Stimulated activated CD8-positive, alpha-beta memory T cell treated with anti-CD3 and anti-CD28 coated beads, Interleukin-4, amount 100 ng/mL, for 1 hour (primary cell): ENCODE results near the gene CLECL1.
"Not testable (repeated sequence)": the region's sequence is repeated elsewhere in the genome, so short reads cannot be mapped to it uniquely, and the experiment has no call there.

ENCODE experiments used
- DNase-seq, 2 donors: peaks; one replicate each; pipeline ENCODE4 v3.0.0-alpha.2; 2020; ENCODE audit warnings: low read depth in 2 of 2, low spot score in 1 of 2

Gene CLECL1

DNA sequence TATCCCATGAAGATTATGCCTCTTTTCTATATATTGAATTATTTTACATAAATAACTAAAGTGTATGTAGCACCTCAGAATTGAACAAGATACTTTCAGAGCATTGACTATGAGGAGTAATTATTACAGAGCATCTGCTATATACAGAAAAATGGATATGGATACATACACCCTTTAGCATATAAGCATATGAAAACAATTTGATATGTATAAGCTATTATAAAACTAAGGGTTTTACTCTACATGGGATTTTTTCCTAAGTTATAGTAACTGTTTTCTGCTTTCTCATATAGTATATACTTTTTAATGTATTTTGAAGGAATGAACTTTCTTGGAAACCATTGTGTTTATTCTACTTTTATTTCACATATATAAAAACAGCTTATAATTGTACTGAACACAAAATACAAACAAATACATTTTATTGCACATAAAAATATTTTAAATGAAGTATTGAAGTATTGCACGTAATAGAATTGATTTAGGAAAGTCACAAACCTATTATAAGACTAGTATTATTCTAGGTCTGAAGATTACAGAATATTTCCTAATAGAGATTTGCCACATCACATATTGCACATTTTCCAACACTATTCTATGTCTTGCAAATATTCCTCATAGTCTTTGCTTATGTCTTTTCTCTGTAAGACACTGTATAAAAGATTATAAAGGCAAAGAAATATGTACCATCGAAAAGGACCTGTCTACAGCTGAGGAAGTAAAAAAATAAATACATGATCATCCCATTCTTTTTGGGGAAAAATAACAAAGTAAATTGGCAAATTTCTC is 19.4 kb upstream of the CLECL1 start:
- no peak for DNase-seq

- peak in 1 of 2 donors; percentile 52 for DNase-seq
Measured at GRCh38 chr12:9751204-9752144, 18.6 kb upstream of the CLECL1 start.

DNA sequence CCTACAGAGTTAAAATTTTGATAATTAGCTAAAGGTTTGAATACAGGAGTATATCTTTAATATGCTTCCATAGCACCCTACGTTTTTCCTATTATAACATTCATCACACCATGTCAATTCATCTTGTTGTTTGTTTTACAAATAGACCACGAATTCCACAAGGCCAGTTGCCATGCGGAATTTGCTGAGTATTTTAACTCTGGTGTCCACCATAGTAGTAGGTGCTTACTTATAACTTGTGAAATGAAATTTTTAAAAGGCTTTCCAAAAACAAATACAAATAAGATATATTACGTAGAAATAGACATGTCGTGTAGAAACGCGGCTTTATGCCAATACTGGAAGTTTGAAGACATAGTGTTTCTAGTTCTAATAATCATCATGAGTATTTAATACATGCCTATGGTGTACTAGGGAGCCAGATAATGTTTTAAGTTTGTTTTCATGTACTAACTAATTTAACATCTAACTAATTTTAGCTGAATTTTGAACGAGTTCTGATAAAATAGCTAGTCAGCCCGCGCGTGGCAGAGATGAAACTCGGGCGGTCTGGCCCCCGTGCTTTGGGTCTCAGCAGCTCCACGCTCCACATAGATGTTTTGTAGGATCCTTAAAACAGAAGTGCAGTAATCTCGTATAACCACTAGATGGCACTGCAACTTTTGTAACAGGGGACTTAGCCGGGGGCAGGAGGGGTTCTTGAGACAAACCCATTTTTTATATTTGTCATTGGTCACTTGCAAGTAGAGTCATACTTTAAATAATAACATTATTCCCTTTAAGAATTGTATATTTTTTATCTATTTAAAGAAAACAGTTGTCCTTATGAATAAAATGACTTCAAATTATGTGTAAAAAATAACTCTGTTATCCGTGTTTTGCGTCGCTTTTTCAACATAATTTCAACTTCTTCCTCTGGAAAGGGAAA is 17.6 kb upstream of the CLECL1 start:
- peak in 1 of 2 donors; percentile 54 for DNase-seq

- no peak for DNase-seq
Measured at GRCh38 chr12:9749640-9750039, 16.7 kb upstream of the CLECL1 start.

DNA sequence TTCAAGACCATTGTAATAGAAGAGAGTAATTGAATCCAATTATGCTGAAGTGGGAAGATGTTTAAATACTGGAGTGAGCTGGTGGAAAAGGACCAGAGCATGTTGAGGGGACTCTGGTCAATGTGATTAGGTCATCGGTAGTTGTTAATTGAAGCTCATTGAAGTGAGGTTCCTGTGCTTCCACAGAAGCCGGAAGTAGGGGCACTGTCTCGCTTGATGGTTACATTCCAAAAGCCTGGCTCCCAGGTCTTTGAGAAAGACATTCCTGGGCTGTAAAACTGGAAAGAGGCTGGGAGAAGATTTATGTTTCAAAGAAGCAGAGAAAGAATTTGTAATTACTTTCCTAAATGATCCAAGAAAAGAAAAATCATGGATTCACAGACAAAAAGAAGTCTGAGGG is 12.3 kb upstream of the CLECL1 start:
- DNase-seq: no peak

DNA sequence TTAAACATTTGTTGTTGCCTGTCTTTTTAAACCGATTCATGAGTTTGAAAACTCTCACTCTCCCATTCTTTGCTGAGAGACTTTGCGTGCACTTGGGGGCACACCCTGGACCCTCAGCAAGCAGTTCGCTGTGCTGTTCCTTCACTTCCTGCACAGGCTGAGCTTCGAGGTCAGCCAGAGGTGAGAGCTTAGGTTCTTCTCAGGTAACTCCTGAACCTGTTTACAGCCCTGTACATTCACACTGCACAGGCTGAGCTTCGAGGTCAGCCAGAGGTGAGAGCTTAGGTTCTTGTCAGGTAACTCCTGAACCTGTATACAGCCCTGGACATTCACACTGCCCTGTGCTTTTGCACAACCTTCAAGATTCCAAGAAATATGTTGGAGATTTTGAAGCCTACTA is 9.8 kb upstream of the CLECL1 start:
- no peak for DNase-seq

- DNase-seq: peak in 1 of 2 donors; percentile 49
Measured at GRCh38 chr12:9741726-9742125, 8.8 kb upstream of the CLECL1 start.

- DNase-seq: no peak
Measured at GRCh38 chr12:9740106-9740750, 7.3 kb upstream of the CLECL1 start.

DNA sequence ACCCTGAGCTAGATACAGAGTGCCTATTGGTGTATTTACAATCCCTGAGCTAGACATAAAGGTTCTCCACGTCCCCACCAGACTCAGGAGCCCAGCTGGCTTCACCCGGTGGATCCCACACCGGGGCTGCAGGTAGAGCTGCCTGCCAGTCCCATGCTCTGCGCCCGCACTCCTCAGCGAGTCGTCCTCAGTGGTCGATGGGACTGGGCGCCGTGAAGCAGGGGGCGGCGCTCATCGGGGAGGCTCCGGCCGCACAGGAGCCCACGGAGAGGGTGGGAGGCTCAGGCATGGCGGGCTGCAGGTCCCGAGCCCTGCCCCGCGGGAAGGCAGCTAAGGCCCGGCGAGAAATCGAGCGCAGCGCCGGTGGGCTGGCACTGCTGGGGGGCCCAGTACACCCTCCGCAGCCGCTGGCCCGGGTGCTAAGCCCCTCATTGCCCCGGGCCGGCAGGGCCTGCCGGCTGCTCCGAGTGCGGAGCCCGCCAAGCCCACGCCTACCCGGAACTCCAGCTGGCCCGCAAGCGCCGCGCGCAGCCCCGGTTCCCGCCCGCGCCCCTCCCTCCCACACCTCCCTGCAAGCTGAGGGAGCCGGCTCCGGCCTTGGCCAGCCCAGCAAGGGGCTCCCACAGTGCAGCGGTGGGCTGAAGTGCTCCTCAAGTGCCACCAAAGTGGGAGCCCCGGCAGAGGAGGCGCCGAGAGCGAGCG is 6.7 kb upstream of the CLECL1 start:
- DNase-seq: not testable (repeated sequence)

DNA sequence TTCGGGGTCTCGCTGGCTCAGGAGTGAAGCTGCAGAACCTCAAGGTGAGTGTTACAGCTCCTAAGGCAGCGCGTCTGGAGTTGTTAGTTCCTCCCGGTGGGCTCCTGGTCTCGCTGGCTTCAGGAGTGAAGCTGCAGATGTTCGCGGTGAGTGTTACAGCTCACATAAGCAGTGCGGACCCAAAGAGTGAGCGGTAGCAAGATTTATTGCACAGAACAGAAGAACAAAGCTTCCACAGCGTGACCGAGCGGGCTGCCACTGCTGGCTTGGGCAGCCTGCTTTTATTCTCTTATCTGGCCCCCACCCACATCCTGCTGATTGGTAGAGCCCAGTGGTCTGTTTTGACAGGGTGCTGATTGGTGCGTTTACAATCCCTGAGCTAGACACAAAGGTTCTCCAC is 6.0 kb upstream of the CLECL1 start:
- not testable (repeated sequence) for DNase-seq

DNA sequence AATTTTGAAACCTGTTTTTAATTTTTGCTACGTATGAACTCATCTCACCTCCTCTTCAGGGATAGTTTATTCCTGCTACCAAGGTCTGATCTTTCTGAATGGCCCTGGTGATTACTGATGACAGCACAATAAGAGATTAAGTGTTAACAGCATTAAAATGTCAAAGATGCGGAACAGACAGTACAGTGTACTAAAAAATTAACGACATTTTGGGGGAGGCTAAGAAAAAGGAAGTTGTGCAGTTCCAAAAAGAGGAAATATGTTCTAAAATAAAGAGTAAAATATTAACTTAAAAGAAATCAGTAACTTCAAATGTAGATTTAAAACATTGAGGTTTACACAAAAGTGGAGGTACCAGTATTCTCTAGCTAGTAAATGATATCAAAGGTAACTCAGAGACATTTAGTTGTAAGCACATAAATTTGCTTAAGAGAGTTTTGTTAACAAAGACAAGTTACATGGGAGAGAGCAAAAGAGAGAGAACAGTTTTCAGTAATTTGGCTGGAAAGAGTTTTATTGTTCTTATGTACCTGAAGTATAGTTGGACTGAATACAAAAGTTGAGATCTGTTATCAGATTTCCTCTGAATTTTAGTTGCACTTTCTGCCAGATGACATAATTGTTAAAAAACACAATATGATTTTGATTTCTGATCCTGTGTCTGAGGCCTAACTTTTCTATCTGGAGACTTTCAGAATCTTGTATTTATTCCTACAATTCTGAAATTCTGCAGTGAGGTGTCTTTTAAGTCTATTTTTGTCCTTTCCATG is 4.2 kb upstream of the CLECL1 start:
- no peak for DNase-seq

DNA sequence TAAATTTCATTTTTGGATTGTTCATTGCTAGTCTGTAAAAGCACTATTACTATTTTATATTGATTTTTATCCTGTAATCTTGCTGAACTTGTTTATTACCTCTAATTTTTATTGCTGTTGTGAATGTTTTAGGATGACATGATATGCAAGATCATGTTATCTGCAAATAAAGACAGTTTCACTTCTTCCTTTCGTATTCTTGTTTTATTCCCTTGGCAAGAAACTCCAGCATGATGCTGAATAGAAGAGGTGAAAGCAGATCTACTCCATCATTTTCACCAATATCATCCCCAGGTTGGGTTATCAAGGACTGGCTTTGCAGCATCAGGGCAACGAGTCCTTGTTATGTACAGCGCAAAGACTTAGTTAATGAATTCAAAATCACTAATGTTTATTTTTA is 2.7 kb upstream of the CLECL1 start:
- DNase-seq: no peak

GRCh38 chr12:9731797-9732196 is 1.1 kb downstream of the CLECL1 start:
- DNase-seq: no peak

DNA sequence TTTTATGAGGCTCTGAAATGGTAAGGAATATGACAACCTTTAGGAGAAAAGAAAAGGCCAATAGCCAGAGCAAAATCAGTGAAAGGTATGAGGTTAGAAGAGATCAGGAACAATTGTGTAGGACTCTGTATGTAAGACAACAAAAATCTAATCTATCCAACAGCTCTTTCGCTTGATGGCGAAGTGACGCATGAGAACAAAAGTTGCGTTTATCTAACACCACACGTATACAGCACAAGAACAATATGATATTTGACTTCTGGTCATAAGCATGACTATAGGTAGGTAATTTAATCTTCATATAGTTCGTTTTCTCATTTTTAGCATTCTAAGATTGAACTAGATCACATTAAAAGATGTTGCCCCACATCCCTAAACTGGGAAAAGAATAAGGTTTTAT is 1.5 kb downstream of the CLECL1 start:
- DNase-seq: no peak

DNA sequence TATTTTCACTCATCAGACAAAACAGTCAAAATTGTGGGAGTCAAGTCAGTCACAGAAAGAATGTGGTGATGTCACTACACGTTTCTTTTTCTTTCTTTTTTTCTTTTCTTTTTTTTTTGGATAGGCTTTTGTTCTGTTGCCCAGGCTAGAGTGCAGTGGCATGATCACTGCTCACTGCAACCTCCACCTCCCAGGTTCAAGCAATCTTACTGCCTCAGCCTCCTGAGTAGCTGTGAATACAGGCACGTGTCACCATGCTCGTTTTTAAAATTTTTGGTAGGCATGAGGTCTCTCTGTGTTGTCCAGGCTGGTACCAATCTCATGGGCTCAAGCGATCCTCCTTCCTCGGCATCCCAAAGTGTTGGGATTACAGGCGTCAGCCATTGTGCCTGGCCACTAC is 2.3 kb downstream of the CLECL1 start:
- no peak for DNase-seq

DNA sequence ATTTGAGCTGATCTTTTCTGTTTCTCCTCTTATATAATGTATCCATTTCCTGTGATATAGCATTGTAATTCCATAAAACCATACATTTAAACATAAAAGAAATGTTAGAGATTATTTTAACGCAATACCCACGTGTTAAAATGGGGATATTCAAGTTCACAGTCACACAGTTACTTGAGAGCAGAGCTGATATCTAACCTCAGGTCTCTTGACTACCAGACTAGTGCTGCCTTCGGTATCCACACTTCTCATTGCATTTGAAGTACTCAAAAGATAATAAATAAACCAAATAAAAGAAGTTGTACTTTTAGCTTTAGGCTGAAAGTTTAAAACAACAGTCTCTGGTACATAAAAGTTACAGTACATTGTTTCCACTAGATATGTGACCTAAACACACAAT is 2.9 kb downstream of the CLECL1 start:
- DNase-seq: no peak

GRCh38 chr12:9729082-9729481 is 3.8 kb downstream of the CLECL1 start:
- no peak for DNase-seq

GRCh38 chr12:9727813-9728212 is 5.1 kb downstream of the CLECL1 start:
- no peak for DNase-seq

- no peak for DNase-seq
Measured at GRCh38 chr12:9725213-9725870, 7.6 kb downstream of the CLECL1 start.
